WTC11 (cell line): ENCODE measurements around the gene ZNF391. TPM values are rescaled to one million over a fixed set of nuclear protein-coding genes. Genes with fewer than 3 reads are reported as not detected.

ENCODE experiments used
- ATAC-seq: fragments of 200-7000 bp; cut with Tn5 transposase; 2 replicates; pipeline ENCODE4 v1.10.0; 2021; ENCODE audit warnings: mild to moderate bottlenecking, moderate library complexity
- CTCF ChIA-PET: fragments of 300-600 bp; sonication (Branson Sonifier 250); formaldehyde crosslinking; loops from one replicate; lab custom pipeline; 2021; ENCODE audit warnings: antibody characterized with exemption; lab: Charles Lee
- POLR2A ChIA-PET: fragments of 350-600 bp; sonication (Branson Sonifier 250); formaldehyde crosslinking; loops from one replicate; lab custom pipeline; 2021; ENCODE audit warnings: antibody characterized with exemption; lab: Charles Lee
- DNase-seq: peaks from one replicate; pipeline ENCODE4 v3.0.0; 2021; ENCODE audit warnings: low spot score
- H3K27ac Mint-ChIP-seq: 2 replicates; pipeline ENCODE4 v1.8.0; 2021; ENCODE audit warnings: mixed read lengths
- H3K27me3 Mint-ChIP-seq: 2 replicates; pipeline ENCODE4 v1.8.0; 2021; ENCODE audit warnings: low read depth, mild to moderate bottlenecking, moderate library complexity, mixed read lengths
- H3K36me3 Mint-ChIP-seq: 2 replicates; pipeline ENCODE4 v1.8.0; 2021; ENCODE audit warnings: mixed read lengths
- H3K4me1 Mint-ChIP-seq: 2 replicates; pipeline ENCODE4 v1.8.0; 2022; ENCODE audit warnings: mixed read lengths
- H3K4me3 Mint-ChIP-seq: 2 replicates; pipeline ENCODE4 v1.8.0; 2021; ENCODE audit warnings: mild to moderate bottlenecking, moderate library complexity, mixed read lengths
- H3K9me3 Mint-ChIP-seq: 2 replicates; pipeline ENCODE4 v1.8.0; 2021; ENCODE audit warnings: mixed read lengths
- AFF4 ChIP-seq: sonication (generic); formaldehyde crosslinking; IDR thresholded peaks from 2 replicates; pipeline ENCODE4 v1.8.1; 2023; ENCODE audit warnings: mild to moderate bottlenecking, missing genetic modification reagents, borderline replicate concordance
- ATF3 ChIP-seq: sonication (generic); formaldehyde crosslinking; conservative IDR thresholded peaks from 2 replicates; pipeline ENCODE4 v1.8.1; 2022; ENCODE audit warnings: mild to moderate bottlenecking, missing genetic modification reagents
- CREM ChIP-seq: sonication (generic); formaldehyde crosslinking; IDR thresholded peaks from 2 replicates; pipeline ENCODE4 v1.8.1; 2022; ENCODE audit warnings: mild to moderate bottlenecking, missing genetic modification reagents, moderate library complexity
- ETV6 ChIP-seq: sonication (generic); formaldehyde crosslinking; IDR thresholded peaks from 2 replicates; pipeline ENCODE4 v1.8.1; 2022; ENCODE audit warnings: mild to moderate bottlenecking, missing genetic modification reagents
- NR3C1 ChIP-seq: sonication (generic); formaldehyde crosslinking; conservative IDR thresholded peaks from 2 replicates; pipeline ENCODE4 v1.8.1; 2023; ENCODE audit warnings: low read depth, mild to moderate bottlenecking, missing genetic modification reagents
- PRDM15 ChIP-seq: sonication (generic); formaldehyde crosslinking; IDR thresholded peaks from 2 replicates; pipeline ENCODE4 v1.8.0; 2022; ENCODE audit warnings: missing genetic modification reagents
- RELA ChIP-seq: sonication (generic); formaldehyde crosslinking; IDR thresholded peaks from 2 replicates; pipeline ENCODE4 v1.8.1; 2022; ENCODE audit warnings: missing genetic modification reagents, mild to moderate bottlenecking, borderline replicate concordance
- SMAD3 ChIP-seq: sonication (generic); formaldehyde crosslinking; IDR thresholded peaks from 2 replicates; pipeline ENCODE4 v1.8.0; 2022; ENCODE audit warnings: missing genetic modification reagents, mild to moderate bottlenecking, borderline replicate concordance
- SOX15 ChIP-seq: fragments of 250-450 bp; sonication (Bioruptor Pico); IDR thresholded peaks from 2 replicates; pipeline ENCODE4 v1.9.0; 2021; ENCODE audit warnings: mild to moderate bottlenecking
- STAT6 ChIP-seq: sonication (generic); formaldehyde crosslinking; conservative IDR thresholded peaks from 2 replicates; pipeline ENCODE4 v1.8.1; 2023; ENCODE audit warnings: mild to moderate bottlenecking, low read depth, missing genetic modification reagents, moderate library complexity
- TEAD4 ChIP-seq: sonication (generic); formaldehyde crosslinking; IDR thresholded peaks from 2 replicates; pipeline ENCODE4 v1.8.0; 2022; ENCODE audit warnings: mild to moderate bottlenecking, missing genetic modification reagents
- USF2 ChIP-seq: sonication (generic); formaldehyde crosslinking; IDR thresholded peaks from 2 replicates; pipeline ENCODE4 v1.8.1; 2023; ENCODE audit warnings: mild to moderate bottlenecking, missing genetic modification reagents, moderate library complexity
- ZBTB21 ChIP-seq: sonication (generic); formaldehyde crosslinking; IDR thresholded peaks from 2 replicates; pipeline ENCODE4 v1.8.1; 2023; ENCODE audit warnings: mild to moderate bottlenecking, missing genetic modification reagents, borderline replicate concordance
- ZBTB43 ChIP-seq: sonication (generic); formaldehyde crosslinking; IDR thresholded peaks from 2 replicates; pipeline ENCODE4 v1.8.1; 2023; ENCODE audit warnings: mild to moderate bottlenecking, missing genetic modification reagents
- ZNF396 ChIP-seq: fragments of 250-450 bp; sonication (Bioruptor Pico); IDR thresholded peaks from 2 replicates; pipeline ENCODE4 v1.8.0; 2021; ENCODE audit warnings: mild to moderate bottlenecking, moderate library complexity, borderline replicate concordance
- ZNF512 ChIP-seq: sonication (generic); formaldehyde crosslinking; IDR thresholded peaks from 2 replicates; pipeline ENCODE4 v1.8.1; 2022; ENCODE audit warnings: missing genetic modification reagents, borderline replicate concordance
- total RNA-seq: library from RNA; stranded (reverse); gene quantifications from 3 replicates; pipeline ENCODE4 v1.2.3, GENCODE V29; 2021

Gene ZNF391
- total RNA-seq, 1 experiment from 2014 or later, result 11.3 TPM

GRCh38 chr6:27426045-27426620, 37.6 kb downstream of the ZNF391 start:
- ChIA-PET CTCF (no interaction called here), POLR2A (no interaction called here)
- DNase-seq (no peak), ATAC-seq (no peak)
- Mint-ChIP-seq H3K27ac (no peak overlapping the region), H3K4me1 (peaks cover 5% of the 10 kb centered on the region; the same call in 1 of the 2 replicates), H3K9me3 (peaks cover 11% of the 10 kb centered on the region), H3K27me3 (no peaks in the 10 kb centered on the region; the same call in 1 of the 2 replicates), H3K36me3 (no peaks in the 10 kb centered on the region), H3K4me3 (no peak overlapping the region)
- TF ChIP-seq AFF4 (CRISPR knock-in tag) (no peak), RELA (CRISPR knock-in tag) (no peak), ZNF396 (CRISPR knock-in tag) (no peak), SMAD3 (CRISPR knock-in tag) (no peak), ZNF512 (no peak), PRDM15 (no peak), TEAD4 (no peak), USF2 (CRISPR knock-in tag) (no peak), ATF3 (CRISPR knock-in tag) (no peak)
- TF ChIP-seq, all 79 proteins: peak for 0

- ATAC-seq, result no peak
- H3K36me3 Mint-ChIP-seq, result no peaks in the 10 kb centered on the region
- no peak for TF ChIP-seq NR3C1 (CRISPR knock-in tag)
- TF ChIP-seq ZBTB43, result no peak
- no peak for TF ChIP-seq ZBTB21 (CRISPR knock-in tag)
- TF ChIP-seq ETV6, result no peak
- TF ChIP-seq CREM, result no peak
- no peak for TF ChIP-seq SOX15 (CRISPR knock-in tag)
- no peak for TF ChIP-seq ZNF512
- TF ChIP-seq STAT6, result no peak
- TF ChIP-seq TEAD4, result no peak
- no peak for TF ChIP-seq USF2 (CRISPR knock-in tag)
- no peak for TF ChIP-seq SMAD3 (CRISPR knock-in tag)
These were observed 39.9 kb downstream of the ZNF391 start for GRCh38 chr6:27428502-27428901.

More at GRCh38 chr6:27428502-27428901, 39.9 kb downstream of the ZNF391 start:
- peaks cover 11% of the 10 kb centered on the region for H3K9me3 Mint-ChIP-seq
- peaks cover 12% of the 10 kb centered on the region for H3K27me3 Mint-ChIP-seq
- no peak for DNase-seq
- ChIA-PET CTCF (no interaction called here), POLR2A (no interaction called here)
- H3K27ac Mint-ChIP-seq, result no peak overlapping the region
- no peaks in the 10 kb centered on the region for H3K4me1 Mint-ChIP-seq
- no peak overlapping the region for H3K4me3 Mint-ChIP-seq
